ENCODE data around the gene ZDHHC20.

- no peak for TF ChIP-seq POLR2AphosphoS5 (IDR thresholded peaks at IDR 0.05; ENCODE audit: low read depth, low read length)
- TF ChIP-seq POLR2A (IDR thresholded peaks at IDR 0.05; ENCODE audit: low read depth, low read length): no peak
These were observed 8.2 kb downstream of the ZDHHC20 start for GRCh38 chr13:21450936-21451335.

Measured in GM12891 (cell line).